C4-2B (cell line): ENCODE measurements around the gene POTEI.
"Not testable (repeated sequence)": the region's sequence is repeated elsewhere in the genome, so short reads cannot be mapped to it uniquely, and the experiment has no call there.

Source experiments
- ZFX ChIP-seq: fragments of 450-650 bp; IDR thresholded peaks from 2 replicates; pipeline ENCODE4 v1.6.1; 2017
- TF ChIP-seq, protein P1 (sequence below): fragments of 450-650 bp; conservative IDR thresholded peaks from 2 replicates; pipeline ENCODE4 v1.5.1; 2017; ENCODE audit warnings: mild to moderate bottlenecking

DNA sequence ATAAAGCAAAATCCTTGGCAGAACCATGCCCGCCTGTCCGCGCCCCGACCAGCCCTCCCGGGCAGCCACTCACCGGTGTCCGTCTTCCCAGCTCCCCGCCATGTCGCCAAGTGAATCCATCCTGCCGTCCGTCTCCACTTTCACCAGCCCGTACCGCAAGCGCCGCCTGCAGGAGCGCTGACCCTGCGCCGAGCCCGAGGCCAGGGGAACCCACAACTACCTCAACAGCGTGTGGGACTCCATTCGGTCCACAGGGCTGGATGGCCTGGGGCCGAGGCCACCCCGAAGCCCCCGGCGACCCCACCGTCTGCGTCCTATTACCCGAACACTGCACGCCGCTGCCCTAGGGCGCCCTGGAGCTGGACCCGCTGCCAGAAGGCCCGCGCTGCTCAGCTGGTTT, 81.5 kb downstream of the POTEI start:
- TF ChIP-seq, protein P1, sequence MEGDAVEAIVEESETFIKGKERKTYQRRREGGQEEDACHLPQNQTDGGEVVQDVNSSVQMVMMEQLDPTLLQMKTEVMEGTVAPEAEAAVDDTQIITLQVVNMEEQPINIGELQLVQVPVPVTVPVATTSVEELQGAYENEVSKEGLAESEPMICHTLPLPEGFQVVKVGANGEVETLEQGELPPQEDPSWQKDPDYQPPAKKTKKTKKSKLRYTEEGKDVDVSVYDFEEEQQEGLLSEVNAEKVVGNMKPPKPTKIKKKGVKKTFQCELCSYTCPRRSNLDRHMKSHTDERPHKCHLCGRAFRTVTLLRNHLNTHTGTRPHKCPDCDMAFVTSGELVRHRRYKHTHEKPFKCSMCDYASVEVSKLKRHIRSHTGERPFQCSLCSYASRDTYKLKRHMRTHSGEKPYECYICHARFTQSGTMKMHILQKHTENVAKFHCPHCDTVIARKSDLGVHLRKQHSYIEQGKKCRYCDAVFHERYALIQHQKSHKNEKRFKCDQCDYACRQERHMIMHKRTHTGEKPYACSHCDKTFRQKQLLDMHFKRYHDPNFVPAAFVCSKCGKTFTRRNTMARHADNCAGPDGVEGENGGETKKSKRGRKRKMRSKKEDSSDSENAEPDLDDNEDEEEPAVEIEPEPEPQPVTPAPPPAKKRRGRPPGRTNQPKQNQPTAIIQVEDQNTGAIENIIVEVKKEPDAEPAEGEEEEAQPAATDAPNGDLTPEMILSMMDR = not testable (repeated sequence)
- TF ChIP-seq ZFX = not testable (repeated sequence)
